HuH-7.5 (cell line): ENCODE measurements around the gene SPON2.

Experiments used
- DNase-seq: peaks from one replicate; pipeline ENCODE4 v3.0.0; 2011; ENCODE audit warnings: low spot score

Gene SPON2

GRCh38 chr4:1172971-1173757 lies 781 bp upstream of the SPON2 start:
- DNase-seq, result peak; percentile 96

GRCh38 chr4:1171311-1172227 lies 814 bp downstream of the SPON2 start:
- DNase-seq, result no peak

- DNase-seq, result no peak
Measured at GRCh38 chr4:1170976-1171310, 1.4 kb downstream of the SPON2 start.

GRCh38 chr4:1170156-1170975 lies 2.0 kb downstream of the SPON2 start:
- DNase-seq, result no peak

GRCh38 chr4:1169691-1170096 lies 2.7 kb downstream of the SPON2 start:
- no peak for DNase-seq

- DNase-seq, result no peak
Measured at GRCh38 chr4:1169171-1169671, 3.2 kb downstream of the SPON2 start.

- DNase-seq, result no peak
Measured at GRCh38 chr4:1168191-1169101, 3.9 kb downstream of the SPON2 start.

- DNase-seq, result peak; percentile 88
Measured at GRCh38 chr4:1167244-1167949, 5.0 kb downstream of the SPON2 start.

GRCh38 chr4:1166509-1167243 lies 5.7 kb downstream of the SPON2 start:
- no peak for DNase-seq

- DNase-seq, result no peak
Measured at GRCh38 chr4:1164956-1165545, 7.3 kb downstream of the SPON2 start.

- DNase-seq, result no peak
Measured at GRCh38 chr4:1164444-1164843, 7.9 kb downstream of the SPON2 start.

GRCh38 chr4:1164040-1164439 lies 8.3 kb downstream of the SPON2 start:
- no peak for DNase-seq

- no peak for DNase-seq
Measured at GRCh38 chr4:1160351-1160750, 12.0 kb downstream of the SPON2 start.

GRCh38 chr4:1156069-1156468 lies 16.3 kb downstream of the SPON2 start:
- DNase-seq, result no peak

GRCh38 chr4:1155314-1155713 lies 17.1 kb downstream of the SPON2 start:
- no peak for DNase-seq

GRCh38 chr4:1154523-1155182 lies 17.7 kb downstream of the SPON2 start:
- no peak for DNase-seq

- DNase-seq, result no peak
Measured at GRCh38 chr4:1154126-1154522, 18.3 kb downstream of the SPON2 start.

- DNase-seq, result no peak
Measured at GRCh38 chr4:1153567-1154090, 18.8 kb downstream of the SPON2 start.

GRCh38 chr4:1152290-1152689 lies 20.1 kb downstream of the SPON2 start:
- no peak for DNase-seq
